ENCODE data around the gene TCF23. TPM values are rescaled to one million over a fixed set of nuclear protein-coding genes. Genes with fewer than 3 reads are reported as not detected.

The TCF23 gene
- total RNA-seq: not detected

DNA sequence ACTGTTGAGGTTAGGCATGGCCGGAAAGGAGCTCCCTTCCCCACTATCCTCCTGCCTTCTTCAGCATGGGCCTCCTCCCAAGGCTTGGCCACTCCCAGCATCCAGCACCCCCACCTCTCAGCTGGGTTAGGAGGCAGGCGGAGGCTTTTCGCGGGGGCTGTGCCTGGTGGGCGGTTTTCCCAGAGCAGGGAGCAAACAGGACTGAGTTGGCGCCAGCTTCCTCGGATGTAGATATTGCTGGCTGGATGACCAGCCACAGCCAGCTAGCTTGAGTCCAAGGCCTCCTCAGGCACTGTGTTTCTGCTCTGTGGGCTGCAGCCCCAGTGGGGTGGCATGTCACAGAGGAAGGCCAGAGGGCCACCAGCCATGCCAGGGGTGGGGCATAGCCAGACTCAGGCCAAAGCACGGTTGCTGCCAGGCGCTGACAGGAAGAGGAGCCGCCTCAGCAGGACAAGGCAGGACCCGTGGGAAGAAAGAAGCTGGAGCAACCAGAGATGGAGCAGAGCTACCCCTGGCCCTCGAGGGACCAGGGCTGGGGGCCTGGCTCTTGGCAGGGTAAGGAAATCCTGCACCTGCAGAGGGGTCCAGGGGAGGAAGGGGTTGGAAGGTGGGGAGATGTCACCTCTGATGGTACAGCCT, at the start of gene TCF23:
Gene TCF23, plus strand, starts transcription at position 204 of the 639 bp plus-strand sequence. Its CDS starts 130 bp downstream, at position 334.
- no peaks in the 10 kb centered on the region for H3K36me3 ChIP-seq

DNA sequence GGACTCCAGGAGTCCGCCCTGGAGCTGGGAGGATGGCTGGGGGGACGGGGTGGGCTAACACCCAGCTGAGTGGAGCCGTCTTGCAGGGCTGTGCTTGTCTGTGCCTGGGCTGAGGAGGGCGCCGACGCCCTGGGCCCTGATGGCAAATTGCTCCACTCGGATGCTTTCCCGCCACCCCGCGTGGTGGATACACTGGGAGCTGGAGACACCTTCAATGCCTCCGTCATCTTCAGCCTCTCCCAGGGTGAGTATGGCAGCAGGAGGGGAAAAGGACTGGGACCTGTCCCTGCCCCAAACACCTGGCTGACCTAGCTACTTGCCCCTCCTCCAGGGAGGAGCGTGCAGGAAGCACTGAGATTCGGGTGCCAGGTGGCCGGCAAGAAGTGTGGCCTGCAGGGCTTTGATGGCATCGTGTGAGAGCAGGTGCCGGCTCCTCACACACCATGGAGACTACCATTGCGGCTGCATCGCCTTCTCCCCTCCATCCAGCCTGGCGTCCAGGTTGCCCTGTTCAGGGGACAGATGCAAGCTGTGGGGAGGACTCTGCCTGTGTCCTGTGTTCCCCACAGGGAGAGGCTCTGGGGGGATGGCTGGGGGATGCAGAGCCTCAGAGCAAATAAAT, 49.4 kb upstream of the TCF23 start:
- Histone ChIP-seq H3K4me1 (ENCODE audit: control insufficient read depth in 1 of 2, low read depth in 2 of 2) (no peaks in the 10 kb centered on the region), H3K27me3 (replicated peaks; ENCODE audit: insufficient read depth) (no peaks in the 10 kb centered on the region), H3K27ac (no peak overlapping the region), H3K9me3 (no peaks in the 10 kb centered on the region), H3K36me3 (no peaks in the 10 kb centered on the region), H3K4me3 (no peak overlapping the region)
- DNase-seq (ENCODE audit: low spot score): no peak
- ATAC-seq (ENCODE audit: insufficient number of reproducible peaks, low FRiP score, low read depth): no peak
- TF ChIP-seq, protein P1, sequence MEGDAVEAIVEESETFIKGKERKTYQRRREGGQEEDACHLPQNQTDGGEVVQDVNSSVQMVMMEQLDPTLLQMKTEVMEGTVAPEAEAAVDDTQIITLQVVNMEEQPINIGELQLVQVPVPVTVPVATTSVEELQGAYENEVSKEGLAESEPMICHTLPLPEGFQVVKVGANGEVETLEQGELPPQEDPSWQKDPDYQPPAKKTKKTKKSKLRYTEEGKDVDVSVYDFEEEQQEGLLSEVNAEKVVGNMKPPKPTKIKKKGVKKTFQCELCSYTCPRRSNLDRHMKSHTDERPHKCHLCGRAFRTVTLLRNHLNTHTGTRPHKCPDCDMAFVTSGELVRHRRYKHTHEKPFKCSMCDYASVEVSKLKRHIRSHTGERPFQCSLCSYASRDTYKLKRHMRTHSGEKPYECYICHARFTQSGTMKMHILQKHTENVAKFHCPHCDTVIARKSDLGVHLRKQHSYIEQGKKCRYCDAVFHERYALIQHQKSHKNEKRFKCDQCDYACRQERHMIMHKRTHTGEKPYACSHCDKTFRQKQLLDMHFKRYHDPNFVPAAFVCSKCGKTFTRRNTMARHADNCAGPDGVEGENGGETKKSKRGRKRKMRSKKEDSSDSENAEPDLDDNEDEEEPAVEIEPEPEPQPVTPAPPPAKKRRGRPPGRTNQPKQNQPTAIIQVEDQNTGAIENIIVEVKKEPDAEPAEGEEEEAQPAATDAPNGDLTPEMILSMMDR (IDR thresholded peaks at IDR 0.05): no peak

More for the DNA sequence above, at the start of gene TCF23:
- ATAC-seq (ENCODE audit: insufficient number of reproducible peaks, low FRiP score, low read depth) (no peak), DNase-seq (ENCODE audit: low spot score) (no peak)
- Histone ChIP-seq H3K9me3 (no peaks in the 10 kb centered on the region), H3K4me3 (no peak within 1 kb of the TSS), H3K27me3 (replicated peaks; ENCODE audit: insufficient read depth) (no peaks in the 10 kb centered on the region), H3K27ac (no peak within 1 kb of the TSS), H3K4me1 (ENCODE audit: control insufficient read depth in 1 of 2, low read depth in 2 of 2) (no peaks in the 10 kb centered on the region)
- TF ChIP-seq, protein P1 (IDR thresholded peaks at IDR 0.05): no peak

DNA sequence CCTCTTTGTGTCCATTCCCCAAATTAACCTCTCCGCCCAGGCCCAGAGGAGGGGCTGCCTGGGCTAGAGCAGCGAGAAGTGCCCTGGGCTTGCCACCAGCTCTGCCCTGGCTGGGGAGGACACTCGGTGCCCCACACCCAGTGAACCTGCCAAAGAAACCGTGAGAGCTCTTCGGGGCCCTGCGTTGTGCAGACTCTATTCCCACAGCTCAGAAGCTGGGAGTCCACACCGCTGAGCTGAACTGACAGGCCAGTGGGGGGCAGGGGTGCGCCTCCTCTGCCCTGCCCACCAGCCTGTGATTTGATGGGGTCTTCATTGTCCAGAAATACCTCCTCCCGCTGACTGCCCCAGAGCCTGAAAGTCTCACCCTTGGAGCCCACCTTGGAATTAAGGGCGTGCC, 48.8 kb upstream of the TCF23 start:
- no peak for ATAC-seq (ENCODE audit: insufficient number of reproducible peaks, low FRiP score, low read depth)
- H3K36me3 ChIP-seq: no peaks in the 10 kb centered on the region

DNA sequence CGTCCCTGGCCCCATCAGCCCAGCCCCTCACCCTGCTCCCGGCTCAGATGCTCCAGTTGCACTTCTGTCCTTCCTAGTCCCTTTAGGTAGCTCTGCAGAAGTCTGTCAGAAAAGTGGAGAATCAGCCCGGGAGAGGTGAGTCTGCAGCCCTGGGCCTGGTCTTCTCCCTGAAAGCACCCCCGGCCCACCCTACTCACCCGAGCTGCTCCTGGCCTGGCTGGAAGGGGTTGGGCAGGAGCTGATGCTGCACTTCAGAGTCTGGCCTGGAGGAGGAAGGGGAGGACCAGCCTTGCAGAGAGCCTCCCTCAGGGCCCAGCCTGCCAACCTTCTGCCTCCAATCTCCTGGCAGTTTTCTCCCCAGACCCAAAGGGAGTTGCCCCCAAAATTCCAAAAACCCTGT, 46.5 kb upstream of the TCF23 start:
- DNase-seq (ENCODE audit: low spot score): no peak
- ATAC-seq (ENCODE audit: insufficient number of reproducible peaks, low FRiP score, low read depth): no peak

More for the DNA sequence above, 48.8 kb upstream of the TCF23 start:
- Histone ChIP-seq H3K9me3 (no peaks in the 10 kb centered on the region), H3K27ac (no peak overlapping the region), H3K4me1 (ENCODE audit: control insufficient read depth in 1 of 2, low read depth in 2 of 2) (no peaks in the 10 kb centered on the region), H3K27me3 (replicated peaks; ENCODE audit: insufficient read depth) (no peaks in the 10 kb centered on the region), H3K4me3 (no peak overlapping the region)
- TF ChIP-seq, protein P1 (IDR thresholded peaks at IDR 0.05): no peak
- DNase-seq (ENCODE audit: low spot score): no peak

DNA sequence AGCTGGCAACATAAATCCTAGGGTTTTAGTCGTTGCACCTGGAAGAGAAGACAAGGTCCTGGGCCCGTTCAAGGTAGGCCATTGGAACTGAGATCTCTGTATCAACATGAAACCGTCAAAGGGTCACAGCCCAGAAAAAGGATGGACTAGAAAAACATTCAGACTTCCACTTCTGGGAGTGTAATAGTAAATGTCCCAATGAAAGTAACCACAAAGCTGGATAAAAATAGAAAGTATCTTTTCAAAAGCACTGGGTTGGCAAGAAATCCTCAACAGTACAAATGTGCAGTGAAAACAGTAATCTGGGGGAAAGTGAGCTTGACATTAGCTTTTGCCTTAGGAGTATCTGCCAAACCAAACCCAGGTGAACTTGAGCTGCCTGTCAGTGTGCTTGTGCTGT, 42.8 kb upstream of the TCF23 start:
- H3K27ac ChIP-seq: no peak overlapping the region
- ATAC-seq (ENCODE audit: insufficient number of reproducible peaks, low FRiP score, low read depth) (no peak), DNase-seq (ENCODE audit: low spot score) (no peak)
- no peak overlapping the region for H3K4me3 ChIP-seq
- no peaks in the 10 kb centered on the region for H3K36me3 ChIP-seq
- H3K9me3 ChIP-seq: no peaks in the 10 kb centered on the region
- H3K27me3 ChIP-seq (replicated peaks; ENCODE audit: insufficient read depth): no peaks in the 10 kb centered on the region
- H3K4me1 ChIP-seq (ENCODE audit: control insufficient read depth in 1 of 2, low read depth in 2 of 2): no peaks in the 10 kb centered on the region
- TF ChIP-seq, protein P1 (IDR thresholded peaks at IDR 0.05): no peak

More for the DNA sequence above, 46.5 kb upstream of the TCF23 start:
- Histone ChIP-seq H3K4me1 (ENCODE audit: control insufficient read depth in 1 of 2, low read depth in 2 of 2) (no peaks in the 10 kb centered on the region), H3K36me3 (no peaks in the 10 kb centered on the region), H3K27me3 (replicated peaks; ENCODE audit: insufficient read depth) (no peaks in the 10 kb centered on the region), H3K4me3 (no peak overlapping the region), H3K27ac (no peak overlapping the region), H3K9me3 (no peaks in the 10 kb centered on the region)
- TF ChIP-seq, protein P1 (IDR thresholded peaks at IDR 0.05): no peak

Data from thoracic aorta (tissue), 2 donors.